Stimulated activated CD8-positive, alpha-beta memory T cell treated with anti-CD3 and anti-CD28 coated beads, Interleukin-12 subunit alpha, Interleukin-12 subunit beta, amount 100 ng/mL, for 4 hours (primary cell): ENCODE measurements around the gene WHRN.

Experiments
- DNase-seq: peaks from one replicate; pipeline ENCODE4 v3.0.0-alpha.2; 2020; ENCODE audit warnings: low read depth

Gene WHRN

DNA sequence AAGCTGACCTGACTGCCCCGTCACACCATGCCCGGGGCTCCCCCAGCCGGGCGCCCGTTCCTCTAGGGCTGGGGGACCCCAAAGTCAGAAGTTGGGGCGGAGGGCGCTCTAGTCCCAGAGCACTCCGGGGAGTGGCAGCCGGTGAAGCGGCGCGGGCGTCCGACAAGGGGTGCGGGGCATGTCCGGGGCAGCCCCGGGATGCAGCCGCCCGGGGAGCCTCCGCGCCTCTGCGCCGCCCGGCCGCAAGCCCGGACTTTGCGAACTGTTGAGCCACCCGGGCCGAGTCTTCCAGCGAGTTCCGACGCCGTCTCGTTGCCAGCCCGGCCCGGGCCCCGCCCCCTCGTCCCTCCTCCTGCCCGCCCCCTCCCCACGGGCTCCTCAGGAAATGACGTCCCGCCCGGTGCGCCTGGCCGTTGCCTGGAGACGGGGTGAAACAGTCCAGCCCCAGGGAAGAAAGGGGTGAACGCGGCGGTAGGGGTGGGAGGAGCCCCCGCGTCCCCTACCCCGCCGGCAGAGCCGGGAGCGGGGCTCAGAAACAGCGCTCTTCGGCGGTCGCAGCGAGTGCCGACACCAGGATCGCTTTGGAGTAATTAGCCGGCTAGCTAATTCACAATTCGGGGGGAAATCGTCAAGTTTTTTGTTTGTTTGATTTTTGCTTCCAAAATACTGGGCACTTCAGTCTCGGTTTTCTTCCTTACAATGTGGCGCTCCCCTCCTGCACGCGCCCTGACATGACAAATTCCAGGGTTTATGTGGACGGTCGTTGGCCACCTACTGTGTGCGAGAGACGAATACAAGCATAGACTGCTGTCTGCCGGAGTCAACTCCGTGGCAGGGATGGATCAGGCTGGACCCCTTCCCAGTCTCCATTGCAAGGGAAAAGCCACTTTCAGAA lies at the start of gene WHRN:
TSS of gene WHRN (minus strand) at position 287 of the 895 bp plus-strand sequence. CDS start 672 bp downstream, outside the sequence.
- peak; percentile 88 for DNase-seq

DNA sequence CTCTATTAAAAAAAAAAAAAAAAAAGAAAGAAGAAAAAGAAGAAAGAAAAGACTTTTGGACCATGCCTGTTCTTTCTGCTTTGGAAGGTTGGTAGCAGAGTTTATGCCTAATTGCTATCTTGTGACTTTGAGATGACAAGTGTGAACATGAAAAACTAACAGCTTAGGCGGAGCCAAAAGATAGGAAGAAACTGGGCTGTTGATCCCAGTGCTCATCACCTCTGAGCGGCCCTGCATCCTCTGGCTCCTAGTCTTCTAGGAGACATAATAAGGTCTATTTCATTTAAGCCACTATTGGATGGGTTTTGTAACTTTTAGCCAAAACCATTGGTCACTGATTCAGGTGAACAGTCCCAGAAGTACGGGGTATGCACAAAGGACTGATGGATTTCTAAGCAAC lies 47.9 kb upstream of the WHRN start:
- DNase-seq, result no peak

DNA sequence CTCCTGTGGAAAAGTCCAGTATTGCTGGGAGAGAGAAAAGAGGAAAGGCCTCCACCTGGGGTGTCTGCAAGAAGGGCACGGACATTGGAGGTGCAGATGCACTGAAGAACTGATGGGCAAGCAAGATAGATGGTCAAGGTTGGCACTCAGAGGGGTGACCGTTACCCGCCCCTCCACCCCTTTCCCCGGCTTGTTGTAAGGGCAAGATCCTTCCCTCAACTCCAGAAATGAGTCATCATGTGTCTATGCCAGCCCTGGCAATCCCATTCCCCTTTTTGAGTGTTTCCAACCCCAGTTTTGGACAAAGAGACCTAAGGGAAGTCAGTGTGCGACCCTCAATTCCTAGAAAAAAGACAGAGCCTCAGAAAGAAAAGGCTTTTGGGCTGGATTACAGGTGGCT lies 47.4 kb upstream of the WHRN start:
- no peak for DNase-seq

DNA sequence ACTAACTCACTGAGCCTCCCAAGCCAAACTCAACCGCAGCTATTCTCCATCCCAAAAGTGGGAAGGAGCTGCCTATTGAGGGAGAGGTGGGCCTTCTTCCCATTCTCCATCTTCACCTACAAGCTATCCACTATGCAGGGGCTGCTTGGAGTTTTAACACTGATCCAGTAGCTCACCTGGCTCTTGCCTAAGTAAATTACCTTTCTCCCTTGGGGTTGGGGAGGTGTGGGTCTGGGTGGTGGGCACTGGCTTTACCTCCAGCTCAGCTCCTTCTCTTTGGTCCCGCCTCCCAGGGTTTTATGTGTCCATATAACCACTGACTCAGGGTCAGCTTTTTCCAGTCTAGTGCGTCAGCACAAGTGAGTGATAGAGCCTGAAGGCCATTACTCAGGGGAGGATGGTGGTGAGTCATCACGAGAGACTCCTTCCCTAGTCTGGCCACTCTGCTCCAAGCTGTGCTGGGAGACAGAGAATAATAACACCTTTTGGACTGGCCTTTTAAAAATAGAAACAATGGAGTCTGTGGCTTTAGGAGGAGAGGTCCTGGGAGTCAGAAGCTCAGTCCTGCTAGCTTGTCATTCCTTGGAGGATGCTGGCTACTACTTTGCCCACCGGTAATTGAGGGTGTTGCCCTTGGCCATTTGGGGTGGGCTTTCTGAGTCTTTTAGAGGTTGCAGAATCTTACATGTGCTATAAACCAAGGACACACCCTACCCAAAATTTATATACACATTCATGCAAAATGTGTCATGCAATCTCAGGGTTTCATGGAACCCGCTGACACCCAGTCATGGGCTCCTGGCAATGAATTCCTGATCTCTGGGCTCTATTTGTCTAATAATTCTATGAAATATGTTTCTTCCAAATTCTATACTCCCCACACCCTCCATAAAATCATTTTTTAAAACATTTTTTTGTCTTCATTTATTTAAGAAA lies 46.7 kb upstream of the WHRN start:
- DNase-seq, result no peak

DNA sequence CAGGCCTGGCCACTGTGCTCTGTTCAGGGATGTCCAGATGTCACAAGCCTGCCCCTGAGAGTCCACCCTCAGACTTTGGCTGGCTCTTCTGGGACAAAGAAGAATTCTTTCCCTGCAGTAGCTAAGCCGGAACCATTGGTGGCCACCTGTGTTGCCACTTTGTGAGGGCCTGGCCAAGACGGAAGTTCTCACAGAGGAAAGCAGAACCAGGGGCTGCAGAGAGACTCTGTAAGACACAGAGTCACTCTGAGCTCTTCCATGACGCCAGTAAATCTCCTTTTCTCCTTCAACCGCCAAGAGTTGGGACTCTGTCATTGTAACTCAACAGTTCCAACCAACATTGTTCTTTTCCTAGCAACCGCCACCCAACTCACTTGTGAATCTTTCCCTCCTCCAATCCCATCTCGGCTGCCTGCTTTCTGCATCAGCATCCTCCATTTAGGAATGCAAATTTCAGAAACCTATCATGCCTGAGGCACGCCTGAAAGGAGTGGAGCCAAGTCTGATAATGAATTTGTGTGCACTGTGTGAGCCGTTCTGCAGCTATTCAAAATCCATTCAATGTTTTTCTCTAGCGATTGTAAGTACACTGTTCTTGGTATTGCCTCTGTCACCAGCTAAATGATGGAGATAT lies 44.5 kb upstream of the WHRN start:
- no peak for DNase-seq

DNA sequence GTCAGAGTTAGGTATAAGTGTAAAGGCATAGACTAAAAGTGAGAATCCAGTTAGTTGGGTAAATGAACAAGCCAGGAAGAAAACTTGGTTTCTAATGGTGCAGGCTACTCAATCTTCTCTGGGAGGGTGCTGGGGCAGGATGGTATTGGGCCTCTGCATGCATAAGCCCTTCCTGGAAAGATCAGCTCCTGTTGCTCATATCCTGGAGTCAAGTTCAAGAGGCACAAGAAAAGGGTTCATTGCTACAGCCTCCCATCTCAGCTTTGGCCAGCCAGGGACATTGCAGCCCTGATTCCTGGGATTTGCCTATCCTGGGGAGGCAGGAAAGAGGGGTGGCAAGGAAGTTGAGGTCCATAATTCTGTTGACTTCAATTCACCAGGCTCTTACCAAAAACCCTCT lies 41.6 kb upstream of the WHRN start:
- no peak for DNase-seq

GRCh38 chr9:114545055-114545454 lies 39.8 kb upstream of the WHRN start:
- DNase-seq, result no peak

- no peak for DNase-seq
Measured at GRCh38 chr9:114539701-114540380, 34.6 kb upstream of the WHRN start.

DNA sequence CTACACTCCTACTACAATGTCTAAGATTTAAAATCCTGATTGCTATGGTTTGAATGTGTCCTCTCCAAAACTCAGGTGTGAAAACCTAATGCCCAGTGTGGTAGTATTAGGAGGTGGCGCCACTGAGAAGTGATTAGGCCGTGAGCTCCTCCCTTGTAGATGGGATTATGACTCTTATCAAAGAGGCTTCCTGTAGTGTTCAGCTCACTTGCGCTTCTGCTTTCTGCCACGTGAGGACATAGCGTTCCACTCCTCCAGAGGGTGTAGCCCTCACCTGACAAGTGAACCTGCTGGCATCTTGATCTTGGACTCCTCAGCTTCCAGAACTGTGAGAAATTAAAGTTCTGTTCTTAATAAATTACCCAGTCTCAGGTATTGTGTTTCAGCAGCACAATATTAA lies 33.0 kb upstream of the WHRN start:
- no peak for DNase-seq

DNA sequence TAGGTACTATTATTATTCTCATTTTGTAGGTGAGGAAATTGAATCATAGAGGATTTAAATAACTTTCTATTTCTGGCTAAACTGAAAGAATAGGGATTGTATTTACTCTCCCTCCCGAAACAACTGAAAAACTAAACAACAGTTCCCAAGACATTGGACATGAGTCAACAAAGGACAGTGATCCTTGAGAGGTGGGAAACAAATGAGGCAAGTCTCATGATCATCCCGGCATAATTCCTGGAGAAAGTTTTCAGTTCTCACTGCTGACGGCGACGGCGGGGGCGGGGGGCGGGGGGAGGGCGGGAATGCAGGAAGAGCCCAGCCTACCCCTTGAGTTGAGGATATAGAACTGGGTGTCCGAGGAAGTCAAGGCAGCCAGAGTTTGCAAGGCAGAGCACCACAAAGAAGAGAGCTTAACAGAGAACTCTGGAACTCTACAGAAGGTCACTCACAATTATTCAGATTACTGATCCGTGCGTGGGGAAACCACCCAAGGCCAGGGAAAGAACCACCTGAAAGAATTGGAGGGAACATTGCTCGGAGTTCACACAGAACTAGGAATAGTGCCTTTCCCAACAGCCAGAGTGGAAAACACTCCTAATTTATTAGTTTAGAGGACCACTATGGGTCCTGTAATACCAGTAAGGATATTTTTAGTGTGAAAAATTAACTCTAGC lies 27.4 kb upstream of the WHRN start:
- no peak for DNase-seq

GRCh38 chr9:114529285-114529684 lies 24.0 kb upstream of the WHRN start:
- DNase-seq, result no peak

- no peak for DNase-seq
Measured at GRCh38 chr9:114526807-114527206, 21.5 kb upstream of the WHRN start.

DNA sequence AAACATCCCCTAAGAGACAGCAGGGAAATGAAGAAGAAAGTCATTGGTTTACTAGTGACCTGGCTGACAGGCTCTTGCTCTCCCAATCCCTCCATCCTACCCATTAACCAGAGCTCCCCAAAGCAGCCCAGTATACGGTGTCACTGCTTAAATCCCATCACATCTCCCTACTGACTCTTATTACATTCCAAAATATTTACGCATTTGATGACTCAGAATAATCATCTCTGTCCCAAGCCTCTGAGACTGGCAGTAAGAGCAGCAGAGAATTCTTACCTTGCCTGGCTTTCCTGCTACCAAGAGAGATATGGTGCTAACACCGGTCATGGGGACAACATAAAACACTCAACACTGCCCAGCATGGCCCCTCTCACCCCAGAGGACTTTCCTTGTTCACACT lies 20.2 kb upstream of the WHRN start:
- no peak for DNase-seq

DNA sequence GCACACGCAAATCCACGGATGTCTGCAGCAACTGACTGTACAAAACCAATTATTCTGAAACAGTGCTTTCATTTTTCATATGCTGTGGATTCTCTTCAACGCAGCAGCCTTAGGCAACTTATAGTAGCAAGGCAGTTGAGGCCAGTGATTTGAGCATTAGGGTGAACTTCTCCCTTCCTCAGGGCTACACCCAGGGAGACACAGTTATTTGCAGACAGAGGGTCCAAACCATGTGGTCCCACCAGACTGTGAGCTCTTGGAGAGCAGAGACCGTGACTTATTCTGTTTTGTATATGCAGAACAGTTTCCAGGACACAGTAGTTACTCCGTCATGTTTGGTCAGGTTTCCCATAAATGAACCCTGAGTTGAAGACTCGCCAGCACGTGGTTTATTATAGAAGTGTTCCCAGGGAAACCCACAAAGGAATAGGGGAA lies 19.0 kb upstream of the WHRN start:
- DNase-seq, result no peak

DNA sequence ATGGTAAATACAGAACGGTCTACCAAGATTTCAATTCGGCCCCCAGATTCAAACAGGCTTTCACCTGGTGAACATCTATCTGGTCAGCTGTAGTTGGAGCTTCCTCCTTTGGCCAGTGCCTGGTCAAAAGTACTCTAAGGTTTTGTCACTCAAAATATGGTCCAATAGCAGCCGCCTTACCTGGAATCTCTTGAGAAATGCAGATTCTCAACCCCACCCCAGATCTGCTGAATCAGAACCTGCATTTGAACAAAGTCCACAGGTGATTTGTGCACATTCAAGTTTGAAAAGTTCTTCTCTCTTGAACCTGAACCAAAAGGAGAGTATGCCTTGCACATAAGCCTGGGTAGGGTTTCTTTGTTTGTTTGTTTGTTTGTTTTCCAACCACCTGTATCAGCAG lies 17.6 kb upstream of the WHRN start:
- no peak for DNase-seq

DNA sequence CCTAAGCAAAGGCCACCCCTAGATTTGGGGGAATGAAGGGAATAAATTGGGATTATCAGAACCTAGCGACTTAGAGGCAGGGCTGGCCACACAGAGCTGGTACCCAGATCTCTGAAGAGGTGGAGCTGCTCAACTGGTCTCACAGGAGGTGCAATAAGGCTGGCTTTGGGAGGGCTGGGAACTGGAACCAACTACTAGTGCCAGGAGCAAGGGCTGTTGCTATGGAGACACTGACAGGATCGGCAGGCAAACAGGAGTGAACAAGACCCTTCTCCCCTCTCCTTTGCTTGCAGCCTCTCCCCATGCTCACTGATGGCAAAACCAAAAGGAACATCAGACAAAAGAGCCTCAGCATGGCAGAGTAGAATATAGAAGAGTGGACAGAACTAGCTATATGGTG lies 17.0 kb upstream of the WHRN start:
- no peak for DNase-seq

- no peak for DNase-seq
Measured at GRCh38 chr9:114521846-114522245, 16.6 kb upstream of the WHRN start.

DNA sequence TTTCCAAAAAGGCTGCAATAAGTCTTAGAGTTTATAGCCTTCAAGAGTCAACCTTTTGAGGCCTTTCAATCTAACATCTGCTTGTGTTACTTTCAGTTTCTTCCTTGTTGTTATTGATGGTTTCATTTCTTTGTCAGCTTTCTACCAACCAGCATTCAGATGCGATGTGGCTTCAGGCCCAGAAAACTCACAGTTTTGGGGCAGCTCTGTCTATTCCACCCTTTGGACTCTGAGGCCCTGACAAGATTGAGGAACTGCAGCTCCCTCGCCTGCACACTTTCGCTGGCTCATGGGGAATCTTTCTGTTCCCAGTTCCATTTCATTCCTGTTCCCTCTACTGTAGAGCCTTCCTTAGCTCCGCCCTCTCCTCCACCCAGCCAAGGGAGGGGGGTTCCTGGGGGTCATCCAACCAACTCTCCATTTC lies 13.3 kb upstream of the WHRN start:
- DNase-seq, result no peak

GRCh38 chr9:114518120-114518519 lies 12.8 kb upstream of the WHRN start:
- DNase-seq, result no peak

DNA sequence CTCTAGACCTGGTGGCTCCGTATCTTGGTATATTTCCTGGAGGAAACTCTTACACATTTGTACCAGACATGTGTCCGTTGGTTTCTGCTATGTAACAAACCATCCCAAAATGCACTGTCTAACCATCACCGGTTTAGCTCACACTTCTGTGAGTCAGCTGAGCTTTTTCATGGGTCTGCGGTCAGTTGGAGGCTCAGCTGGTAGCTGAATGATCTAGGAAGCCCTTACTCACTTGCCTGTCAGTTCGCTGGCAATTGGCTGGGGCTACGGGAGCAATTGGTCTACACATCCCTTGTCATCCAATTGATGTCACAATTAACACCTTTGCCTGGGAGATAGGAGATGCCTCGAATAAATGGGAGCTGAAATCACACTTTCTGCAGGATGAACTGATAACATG lies 11.6 kb upstream of the WHRN start:
- DNase-seq, result no peak

DNA sequence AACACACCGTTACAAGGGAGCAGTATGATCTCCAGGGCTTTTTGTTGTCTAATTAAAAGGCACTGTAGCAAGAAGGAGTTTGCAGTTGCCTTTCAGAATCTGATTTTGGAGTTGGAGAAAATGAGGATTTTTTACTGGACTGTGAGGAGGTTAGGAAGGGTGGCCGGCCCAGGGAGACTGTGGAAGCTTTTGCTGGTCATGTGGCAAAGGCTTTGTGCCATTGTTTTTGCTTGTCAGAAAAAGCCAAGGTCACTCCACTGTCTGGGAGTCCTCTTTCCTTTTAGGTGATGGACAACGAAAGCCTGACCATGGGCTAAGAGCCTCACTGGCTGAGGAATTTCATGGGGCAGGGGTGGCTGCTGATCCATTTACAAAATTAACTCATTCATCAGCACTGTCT lies 10.3 kb upstream of the WHRN start:
- DNase-seq, result no peak
